Right cardiac atrium (tissue), 5 donors: ENCODE data around the gene TP53I13. TPM values are rescaled to one million over a fixed set of nuclear protein-coding genes. Genes with fewer than 3 reads are reported as not detected.

ENCODE experiments used
- ATAC-seq, 2 donors: fragments of 200-7000 bp; cut with Tn5 transposase; one replicate each; pipeline versions ENCODE4 v1.8.0 to v1.9.1; 2020; ENCODE audit warnings: moderate library complexity in 2 of 2, mild to moderate bottlenecking in 1 of 2
- DNase-seq, 3 donors: peaks; one replicate each; pipeline ENCODE4 v3.0.0-alpha.2; 2020
- H3K27ac ChIP-seq: one replicate; pipeline ENCODE4 v1.5.1; 2013; ENCODE audit warnings: mild to moderate bottlenecking, low read length, control low read depth, moderate library complexity
- H3K27me3 ChIP-seq: one replicate; pipeline ENCODE4 v1.6.1; 2013; ENCODE audit not compliant: control insufficient read depth, insufficient read depth
- H3K4me1 ChIP-seq: one replicate; pipeline ENCODE4 v1.6.1; 2013; ENCODE audit warnings: low read length; ENCODE audit not compliant: control insufficient read depth, insufficient read depth
- H3K4me3 ChIP-seq: one replicate; pipeline ENCODE4 v1.5.1; 2013; ENCODE audit warnings: low read length, control low read depth
- H3K9me3 ChIP-seq: one replicate; pipeline ENCODE4 v1.6.1; 2013; ENCODE audit warnings: low read length; ENCODE audit not compliant: control insufficient read depth
- WGBS: extraction: QIAGEN DNeasy Blood & Tissue Kit; methylation state at CpG from one replicate; pipeline ENCODE4 v1.1.7; 2013; 5-methylcytosine and 5-hydroxymethylcytosine counted together
- intact Hi-C, 4 donors: fragments of 100-400 bp; cut with DNase I; formaldehyde crosslinking; loops; one replicate each; pipeline versions ENCODE4 v1.11.0 to v1.14.0; 2022 to 2023
- polyA plus RNA-seq: library from polyadenylated mRNA; stranded (reverse); fragments of 200-250 nt; gene quantifications from one replicate; pipeline ENCODE4 v1.2.3, GENCODE V29; 2013
- total RNA-seq, 4 donors: library from RNA; stranded (reverse); fragmentation: NEBNext Ultra II Directional; extraction: Animal tissue kit (Norgen Biotek cat#: 25700); gene quantifications; one replicate each; pipeline ENCODE4 v1.2.1, GENCODE V29; 2021
- donor health status: healthy with polysubstance abuse.
- donor health status: DM: no; HTN: yes; CAD: no.
- donor health status: DM: no; HTN: no; CAD: no.
- donor health status: DM: no; HTN: yes; CAD: no; lungs with severe emphysema.
- donor health status: DM: yes; HTN: yes; CAD: no.

The TP53I13 gene
- total and polyA plus RNA-seq, 5 donors: 30.6 to 53.0 (median 43.8) TPM

GRCh38 chr17:29567554-29568330, 759 bp upstream of the TP53I13 start:
- peaks cover 8% of the 10 kb centered on the region for H3K4me1 ChIP-seq
- no peaks in the 10 kb centered on the region for H3K27me3 ChIP-seq
- H3K27ac ChIP-seq: peak overlapping the region; percentile 61
- ATAC-seq: peak; percentile 42 to 49
- intact Hi-C loops: no loop called here
- WGBS: under 1% methylated on average over 63 of the region's 63 CpGs
- peak; percentile 75 to 89 (median 88) for DNase-seq
- peak overlapping the region; percentile 63 for H3K4me3 ChIP-seq
- H3K9me3 ChIP-seq: no peaks in the 10 kb centered on the region

GRCh38 chr17:29569245-29569950, 897 bp downstream of the TP53I13 start:
- Histone ChIP-seq H3K4me1 (peaks cover 8% of the 10 kb centered on the region), H3K4me3 (peak overlapping the region; percentile 63), H3K27me3 (no peaks in the 10 kb centered on the region), H3K9me3 (no peaks in the 10 kb centered on the region), H3K27ac (peak overlapping the region; percentile 76)
- intact Hi-C loops: no loop called here
- peak; percentile 17 to 50 (median 47) for DNase-seq
- ATAC-seq: no peak
- WGBS: 58% methylated on average over 14 of the region's 14 CpGs

- intact Hi-C loops: no loop called here
- 83% methylated on average over 7 of the region's 7 CpGs for WGBS
- peaks cover 8% of the 10 kb centered on the region for H3K4me1 ChIP-seq
- H3K4me3 ChIP-seq: no peak overlapping the region
- no peak for ATAC-seq
- H3K27ac ChIP-seq: no peak overlapping the region
- H3K9me3 ChIP-seq: no peaks in the 10 kb centered on the region
- no peaks in the 10 kb centered on the region for H3K27me3 ChIP-seq
- DNase-seq: peak in 2 of 3 donors; percentile 7 to 44
Measured at GRCh38 chr17:29570521-29570920, 2.0 kb downstream of the TP53I13 start.

GRCh38 chr17:29571486-29571882, 3.0 kb downstream of the TP53I13 start:
- Histone ChIP-seq H3K9me3 (no peaks in the 10 kb centered on the region), H3K27me3 (no peaks in the 10 kb centered on the region), H3K27ac (no peak overlapping the region), H3K4me3 (no peak overlapping the region), H3K4me1 (peaks cover 8% of the 10 kb centered on the region)
- intact Hi-C loops: no loop called here
- ATAC-seq: no peak
- 87% methylated on average over 6 of the region's 6 CpGs for WGBS
- DNase-seq: peak in 1 of 3 donors; percentile 20

GRCh38 chr17:29571883-29572681, 3.6 kb downstream of the TP53I13 start:
- peak; percentile 10 to 25 for ATAC-seq
- Histone ChIP-seq H3K9me3 (no peaks in the 10 kb centered on the region), H3K27me3 (no peaks in the 10 kb centered on the region), H3K27ac (no peak overlapping the region), H3K4me3 (peak overlapping the region; percentile 26), H3K4me1 (peaks cover 8% of the 10 kb centered on the region)
- 43% methylated on average over 30 of the region's 30 CpGs for WGBS
- intact Hi-C loops: no loop called here
- DNase-seq: peak; percentile 39 to 82 (median 78)

- H3K27me3 ChIP-seq: no peaks in the 10 kb centered on the region
- H3K4me1 ChIP-seq: peaks cover 8% of the 10 kb centered on the region
- intact Hi-C loops: no loop called here
- H3K27ac ChIP-seq: no peak overlapping the region
- ATAC-seq (peak; percentile 63 to 65), DNase-seq (peak; percentile 81 to 91 (median 90))
- 13% methylated on average over 62 of the region's 62 CpGs for WGBS
- H3K4me3 ChIP-seq: peak overlapping the region; percentile 26
- H3K9me3 ChIP-seq: no peaks in the 10 kb centered on the region
Measured at GRCh38 chr17:29572691-29573557, 4.4 kb downstream of the TP53I13 start.

GRCh38 chr17:29573558-29573869, 5.0 kb downstream of the TP53I13 start:
- DNase-seq (peak; percentile 21 to 57 (median 50)), ATAC-seq (no peak)
- H3K27me3 ChIP-seq: no peaks in the 10 kb centered on the region
- 90% methylated on average over 6 of the region's 6 CpGs for WGBS
- H3K4me1 ChIP-seq: peaks cover 8% of the 10 kb centered on the region
- no peak overlapping the region for H3K27ac ChIP-seq
- no peak overlapping the region for H3K4me3 ChIP-seq
- intact Hi-C loops: no loop called here
- no peaks in the 10 kb centered on the region for H3K9me3 ChIP-seq

- Histone ChIP-seq H3K4me3 (no peak overlapping the region), H3K27me3 (no peaks in the 10 kb centered on the region), H3K4me1 (peaks cover 8% of the 10 kb centered on the region), H3K27ac (no peak overlapping the region), H3K9me3 (no peaks in the 10 kb centered on the region)
- intact Hi-C loops: no loop called here
- WGBS: 82% methylated on average over 14 of the region's 14 CpGs
- no peak for ATAC-seq
- peak; percentile 11 to 52 (median 37) for DNase-seq
Measured at GRCh38 chr17:29573871-29574731, 5.6 kb downstream of the TP53I13 start.

GRCh38 chr17:29574732-29575510, 6.4 kb downstream of the TP53I13 start:
- DNase-seq (peak in 2 of 3 donors; percentile 20 to 45), ATAC-seq (no peak)
- Histone ChIP-seq H3K9me3 (no peaks in the 10 kb centered on the region), H3K27ac (no peak overlapping the region), H3K4me1 (peaks cover 4% of the 10 kb centered on the region), H3K27me3 (no peaks in the 10 kb centered on the region), H3K4me3 (no peak overlapping the region)
- 84% methylated on average over 17 of the region's 17 CpGs for WGBS
- intact Hi-C loops: no loop called here
